B cell (primary cell): ENCODE data around the gene AEBP2. TPM values are rescaled to one million over a fixed set of nuclear protein-coding genes. Genes with fewer than 3 reads are reported as not detected.

Experiments
- ATAC-seq: fragments of 200-7000 bp; cut with Tn5 transposase; one replicate; pipeline ENCODE4 v1.10.0; 2021; ENCODE audit warnings: low read depth, mild to moderate bottlenecking, moderate number of reproducible peaks, moderate library complexity
- CTCF ChIA-PET: fragments of 350-600 bp; sonication (Branson Sonifier 250); formaldehyde crosslinking; loops from one replicate; lab custom pipeline; 2021; ENCODE audit warnings: antibody characterized with exemption, inconsistent platforms; lab: Charles Lee
- POLR2A ChIA-PET: fragments of 350-600 bp; sonication (Branson Sonifier 250); formaldehyde crosslinking; loops from one replicate; lab custom pipeline; 2021; ENCODE audit warnings: antibody characterized with exemption; lab: Charles Lee
- DNase-seq: peaks from one replicate; pipeline ENCODE4 v3.0.0; 2013
- H2AFZ ChIP-seq: 2 replicates; pipeline ENCODE4 v1.6.1; 2012; ENCODE audit warnings: mild to moderate bottlenecking, low read depth, low read length; ENCODE audit not compliant: insufficient read depth, poor library complexity, severe bottlenecking
- H3K27ac ChIP-seq, 2 donors: 1 replicate in 1 of 2; 2 replicates in 1 of 2; pipeline ENCODE4 v1.5.1; 2012 to 2013; ENCODE audit warnings: low read length in 2 of 2, mild to moderate bottlenecking in 2 of 2, moderate library complexity in 1 of 2
- H3K27me3 ChIP-seq, 4 experiments: fragments of 200-600 bp in 1 of 4; sonication (generic) in 1 of 4; replicated peaks in 1 of 4; 1 replicate in 2 of 4; 2 replicates in 2 of 4; pipeline versions ENCODE4 v1.6.1 to v1.7.0; 2013 to 2016; ENCODE audit warnings: low read length in 3 of 4, mild to moderate bottlenecking in 2 of 4, mixed read lengths in 1 of 4, moderate library complexity in 1 of 4; ENCODE audit not compliant: insufficient read depth in 4 of 4, control insufficient read depth in 3 of 4; ENCODE audit errors: control extremely low read depth in 1 of 4
- H3K36me3 ChIP-seq, 2 experiments: replicated peaks in 1 of 2; 1 replicate in 1 of 2; 2 replicates in 1 of 2; pipeline versions ENCODE4 v1.6.1 to v1.7.1; 2013; ENCODE audit warnings: low read length in 1 of 2; ENCODE audit not compliant: insufficient read depth in 2 of 2, control insufficient read depth in 1 of 2; ENCODE audit errors: control extremely low read depth in 1 of 2, extremely low read depth in 1 of 2
- H3K4me1 ChIP-seq, 2 donors: fragments of 200-600 bp in 1 of 2; sonication (generic) in 1 of 2; 1 replicate in 1 of 2; 2 replicates in 1 of 2; pipeline versions ENCODE4 v1.5.1 to v1.6.1; 2013 to 2017; ENCODE audit warnings: low read length in 2 of 2; ENCODE audit not compliant: control insufficient read depth in 2 of 2, insufficient read depth in 2 of 2
- H3K4me2 ChIP-seq: replicated peaks from 2 replicates; pipeline ENCODE3; 2012; ENCODE audit warnings: mild to moderate bottlenecking, low read depth, low read length; ENCODE audit not compliant: poor library complexity, severe bottlenecking
- H3K4me3 ChIP-seq, 5 experiments: fragments of 200-600 bp in 1 of 5; sonication (generic) in 1 of 5; 1 replicate in 3 of 5; 2 replicates in 2 of 5; pipeline versions ENCODE4 v1.5.1 to v1.7.0; 2011 to 2016; ENCODE audit warnings: low read length in 4 of 5, mild to moderate bottlenecking in 4 of 5, low read depth in 2 of 5, control low read depth in 1 of 5, moderate library complexity in 1 of 5; ENCODE audit not compliant: insufficient read depth in 1 of 5; ENCODE audit errors: control extremely low read depth in 1 of 5, extremely low read depth in 1 of 5
- H3K79me2 ChIP-seq: fragments of 200-600 bp; sonication (generic); one replicate; pipeline ENCODE4 v1.6.0; 2016; ENCODE audit warnings: low read length; ENCODE audit not compliant: control insufficient read depth, insufficient read depth
- H3K9ac ChIP-seq: fragments of 200-600 bp; sonication (generic); 2 replicates; pipeline ENCODE4 v1.6.1; 2017; ENCODE audit warnings: mild to moderate bottlenecking, low read length, moderate library complexity
- H3K9me3 ChIP-seq, 3 donors: one replicate each; pipeline versions ENCODE4 v1.6.1 to v1.7.1; 2013; ENCODE audit warnings: low read length in 2 of 3; ENCODE audit not compliant: control insufficient read depth in 2 of 3, insufficient read depth in 1 of 3; ENCODE audit errors: control extremely low read depth in 1 of 3
- H4K20me1 ChIP-seq: 2 replicates; pipeline ENCODE4 v1.6.0; 2012; ENCODE audit warnings: mild to moderate bottlenecking, low read length; ENCODE audit not compliant: insufficient read depth, control insufficient read depth, poor library complexity, severe bottlenecking
- H3K27ac Mint-ChIP-seq: one replicate; pipeline ENCODE4 v1.8.0; 2021; ENCODE audit warnings: mixed read lengths
- H3K27me3 Mint-ChIP-seq: one replicate; pipeline ENCODE4 v1.8.0; 2021; ENCODE audit warnings: mixed read lengths
- H3K4me1 Mint-ChIP-seq: one replicate; pipeline ENCODE4 v1.8.0; 2021; ENCODE audit warnings: mixed read lengths
- H3K4me3 Mint-ChIP-seq: one replicate; pipeline ENCODE4 v1.8.0; 2021; ENCODE audit warnings: mixed read lengths
- H3K9me3 Mint-ChIP-seq: one replicate; pipeline ENCODE4 v1.8.0; 2022; ENCODE audit warnings: mixed read lengths; ENCODE audit not compliant: insufficient read depth
- CTCF ChIP-seq: fragments of 200-600 bp; IDR thresholded peaks from one replicate; pipeline ENCODE4 v1.8.0; 2022; ENCODE audit warnings: antibody characterized with exemption, mild to moderate bottlenecking
- EZH2 ChIP-seq: IDR thresholded peaks from 2 replicates; pipeline ENCODE4 v1.6.1; 2012; ENCODE audit warnings: borderline replicate concordance, low read depth, mild to moderate bottlenecking, moderate library complexity, low read length; ENCODE audit not compliant: insufficient read depth, poor library complexity, severe bottlenecking
- WGBS: methylation state at CpG from one replicate; pipeline ENCODE4 v1.1.5; 2013; ENCODE audit warnings: missing lambda C conversion rate; ENCODE audit not compliant: insufficient coverage; 5-methylcytosine and 5-hydroxymethylcytosine counted together
- intact Hi-C: fragments of 100-400 bp; cut with micrococcal nuclease; formaldehyde crosslinking; loops from one replicate; pipeline ENCODE4 v1.10.0; 2022
- polyA plus RNA-seq: library from polyadenylated mRNA; depleted of rRNA; stranded (reverse); fragments of >200 nt; gene quantifications from 2 replicates; pipeline ENCODE4 v1.2.3, GENCODE V29; 2012
- total RNA-seq, 2 donors: library from RNA; stranded (reverse); fragments of 120-200 nt in 1 of 2; gene quantifications; 1 replicate in 1 of 2; 2 replicates in 1 of 2; pipeline versions ENCODE4 v1.2.3 to v1.2.4, GENCODE V29; 2013 to 2022

The AEBP2 gene
- total and polyA plus RNA-seq, 2 donors (not counting 1 experiment from before 2014, with no cell fraction given), result 12.1 to 67.8 TPM

DNA sequence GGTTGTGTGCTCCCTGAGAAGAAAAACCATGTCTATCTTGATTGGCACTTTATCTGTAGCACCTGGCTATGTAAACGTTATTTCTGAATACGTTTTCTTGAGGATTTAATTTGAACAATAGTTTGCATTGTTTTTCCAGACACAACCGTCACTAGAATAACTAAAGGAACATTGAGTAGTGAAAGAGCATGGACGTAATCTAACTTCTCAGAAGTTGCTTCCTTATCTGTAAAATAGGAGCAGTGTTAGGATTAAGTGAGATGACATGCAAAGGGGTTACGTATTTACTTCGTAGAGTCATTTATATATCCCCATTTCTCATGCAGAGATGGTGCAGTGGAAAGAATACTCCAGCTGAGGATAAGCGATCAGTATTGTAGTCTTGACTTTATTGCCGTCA lies 8.1 kb downstream of the AEBP2 start:
- no peak for DNase-seq
- Histone ChIP-seq H4K20me1 (peaks cover 85% of the 10 kb centered on the region), H3K27me3 (no peaks in the 10 kb centered on the region), H3K9ac (no peak overlapping the region), H3K36me3 (no peaks in the 10 kb centered on the region), H3K4me2 (no peak overlapping the region), H3K9me3 (no peaks in the 10 kb centered on the region), H2AFZ (no peak overlapping the region), H3K4me3 (no peak overlapping the region), H3K79me2 (peaks cover 98% of the 10 kb centered on the region), H3K4me1 (no peaks in the 10 kb centered on the region), H3K27ac (no peak overlapping the region)
- Mint-ChIP-seq H3K4me3 (no peak overlapping the region), H3K27ac (no peak overlapping the region), H3K9me3 (no peaks in the 10 kb centered on the region), H3K4me1 (peaks cover 63% of the 10 kb centered on the region), H3K27me3 (no peaks in the 10 kb centered on the region)
- intact Hi-C loops, result no loop called here
- TF ChIP-seq EZH2 (no peak), CTCF (no peak)
- ChIA-PET POLR2A (no interaction called here), CTCF (no interaction called here)
- no peak for ATAC-seq
- WGBS, result 93% methylated on average over 5 of the region's 8 CpGs

GRCh38 chr12:19449814-19450213 lies 10.5 kb downstream of the AEBP2 start:
- H3K4me1 ChIP-seq, result no peaks in the 10 kb centered on the region
- no peaks in the 10 kb centered on the region for H3K27me3 ChIP-seq
- H3K36me3 ChIP-seq, result no peaks in the 10 kb centered on the region
- ChIA-PET CTCF (no interaction called here), POLR2A (no interaction called here)
- H3K79me2 ChIP-seq, result peaks cover 100% of the 10 kb centered on the region
- H3K4me3 ChIP-seq, result no peak overlapping the region
- no peak for DNase-seq
- no peak overlapping the region for H3K9ac ChIP-seq
- intact Hi-C loops, result no loop called here
- H3K4me1 Mint-ChIP-seq, result peaks cover 62% of the 10 kb centered on the region
- no peaks in the 10 kb centered on the region for H3K9me3 ChIP-seq
- no peak for TF ChIP-seq EZH2
- TF ChIP-seq CTCF, result no peak
- H3K4me3 Mint-ChIP-seq, result no peak overlapping the region
- WGBS, result no CpG with 5 or more reads among the region's 4 CpGs
- H3K27ac ChIP-seq, result no peak overlapping the region
- no peak overlapping the region for H2AFZ ChIP-seq
- peaks cover 86% of the 10 kb centered on the region for H4K20me1 ChIP-seq
- no peak overlapping the region for H3K4me2 ChIP-seq
- H3K9me3 Mint-ChIP-seq, result no peaks in the 10 kb centered on the region
- no peaks in the 10 kb centered on the region for H3K27me3 Mint-ChIP-seq
- H3K27ac Mint-ChIP-seq, result no peak overlapping the region
- ATAC-seq, result no peak
